Body of pancreas (tissue), 4 donors: ENCODE results near the gene WDFY3. TPM values are rescaled to one million over a fixed set of nuclear protein-coding genes. Genes with fewer than 3 reads are reported as not detected.

Experiments used
- ATAC-seq: fragments of 150-250 bp; one replicate; pipeline ENCODE4 v1.9.1; 2016
- DNase-seq, 4 donors: peaks; one replicate each; pipeline ENCODE4 v3.0.0-alpha.2; 2019
- H3K27ac ChIP-seq, 4 donors: fragments of 200-600 bp; sonication (generic); 1 replicate in 3 of 4; 2 replicates in 1 of 4; pipeline versions ENCODE4 v1.5.1 to v1.6.1; 2016 to 2019; ENCODE audit warnings: mild to moderate bottlenecking in 1 of 4, mixed read lengths in 1 of 4, moderate library complexity in 1 of 4
- H3K27me3 ChIP-seq, 2 donors: fragments of 200-600 bp; sonication (generic); one replicate each; pipeline ENCODE4 v1.6.0; 2016; ENCODE audit warnings: mild to moderate bottlenecking in 1 of 2
- H3K36me3 ChIP-seq, 2 donors: fragments of 200-600 bp; sonication (generic); replicated peaks in 1 of 2; 2 replicates each; pipeline ENCODE4 v1.5.1; 2016; ENCODE audit warnings: low read depth in 2 of 2; ENCODE audit not compliant: insufficient read depth in 1 of 2
- H3K4me1 ChIP-seq: fragments of 200-600 bp; sonication (generic); one replicate; pipeline ENCODE4 v1.6.0; 2016
- H3K4me3 ChIP-seq, 2 donors: fragments of 200-600 bp; sonication (generic); 1 replicate in 1 of 2; 2 replicates in 1 of 2; pipeline ENCODE4 v1.5.1; 2016 to 2019
- H3K9me3 ChIP-seq, 3 donors: fragments of 200-600 bp; sonication (generic); 1 replicate in 2 of 3; 2 replicates in 1 of 3; pipeline ENCODE4 v1.5.1; 2016
- CTCF ChIP-seq, 7 experiments: fragments of 450-650 bp in 4 of 7; fragments of 200-600 bp in 3 of 7; sonication (generic) in 3 of 7; IDR thresholded peaks; one replicate each; pipeline ENCODE4 v1.5.1; 2016 to 2019; ENCODE audit warnings: antibody characterized with exemption in 7 of 7
- POLR2A ChIP-seq, 3 donors: fragments of 450-650 bp; IDR thresholded peaks; one replicate each; pipeline ENCODE4 v1.6.1; 2016; ENCODE audit warnings: antibody characterized with exemption in 3 of 3, mild to moderate bottlenecking in 2 of 3
- WGBS, 2 donors: methylation state at CpG; one replicate each; pipeline ENCODE4 v1.1.5; 2017; 5-methylcytosine and 5-hydroxymethylcytosine counted together
- intact Hi-C: fragments of 100-400 bp; cut with DNase I; formaldehyde crosslinking; loops from one replicate; pipeline ENCODE4 v1.15.1; 2023
- total RNA-seq, 2 donors: library from RNA; depleted of rRNA; stranded (reverse); fragments of >200 nt; gene quantifications; one replicate each; pipeline ENCODE4 v1.1.0, GENCODE V29; 2016

The WDFY3 gene
- total RNA-seq, 2 donors from 2014 or later: 36.1 to 55.0 TPM

GRCh38 chr4:84706286-84706685 is 260.2 kb downstream of the WDFY3 start:
- H3K9me3 ChIP-seq: no peaks in the 10 kb centered on the region
- no peak for TF ChIP-seq CTCF (IDR thresholded peaks at IDR 0.05)
- no peak for TF ChIP-seq POLR2A (IDR thresholded peaks at IDR 0.05)
- WGBS, 2 donors: 92 to 95% methylated on average over 2 of the region's 2 CpGs
- ATAC-seq (no peak), DNase-seq (no peak)
- H3K4me3 ChIP-seq: no peak overlapping the region
- peaks cover 0 to 23% of the 10 kb centered on the region in 2 donors for H3K36me3 ChIP-seq
- H3K27me3 ChIP-seq: no peaks in the 10 kb centered on the region
- H3K4me1 ChIP-seq: no peaks in the 10 kb centered on the region
- H3K27ac ChIP-seq: no peak overlapping the region
- intact Hi-C loops: no loop called here

GRCh38 chr4:84699001-84699671 is 267.4 kb downstream of the WDFY3 start:
- Histone ChIP-seq H3K27me3 (no peaks in the 10 kb centered on the region), H3K27ac (no peak overlapping the region), H3K4me3 (no peak overlapping the region), H3K9me3 (no peaks in the 10 kb centered on the region), H3K4me1 (no peaks in the 10 kb centered on the region), H3K36me3 (peaks cover 7 to 24% of the 10 kb centered on the region in 2 donors)
- no peak for TF ChIP-seq CTCF (IDR thresholded peaks at IDR 0.05)
- TF ChIP-seq POLR2A (IDR thresholded peaks at IDR 0.05): no peak
- 77 to 82% methylated on average over 6 of the region's 6 CpGs for WGBS, 2 donors
- ATAC-seq (no peak), DNase-seq (no peak)
- intact Hi-C loops: no loop called here

- Histone ChIP-seq H3K27me3 (no peaks in the 10 kb centered on the region), H3K27ac (no peak overlapping the region), H3K4me3 (no peak overlapping the region), H3K4me1 (no peaks in the 10 kb centered on the region), H3K36me3 (peaks cover 7 to 19% of the 10 kb centered on the region in 2 donors), H3K9me3 (no peaks in the 10 kb centered on the region)
- TF ChIP-seq CTCF (IDR thresholded peaks at IDR 0.05) (no peak), POLR2A (IDR thresholded peaks at IDR 0.05) (no peak)
- 38 to 47% methylated on average over 4 of the region's 4 CpGs for WGBS, 2 donors
- intact Hi-C loops: no loop called here
- ATAC-seq (no peak), DNase-seq (no peak)
Observed at GRCh38 chr4:84697615-84698201, 268.8 kb downstream of the WDFY3 start.

- Histone ChIP-seq H3K9me3 (no peaks in the 10 kb centered on the region), H3K27ac (no peak overlapping the region), H3K4me3 (no peak overlapping the region), H3K36me3 (peaks cover 7 to 20% of the 10 kb centered on the region in 2 donors), H3K4me1 (no peaks in the 10 kb centered on the region), H3K27me3 (no peaks in the 10 kb centered on the region)
- 87 to 92% methylated on average over 2 of the region's 2 CpGs for WGBS, 2 donors
- ATAC-seq: no peak
- TF ChIP-seq CTCF (IDR thresholded peaks at IDR 0.05): no peak
- TF ChIP-seq POLR2A (IDR thresholded peaks at IDR 0.05): no peak
- no peak for DNase-seq
- intact Hi-C loops: no loop called here
Observed at GRCh38 chr4:84697159-84697558, 269.3 kb downstream of the WDFY3 start.

GRCh38 chr4:84691800-84692199 is 274.7 kb downstream of the WDFY3 start:
- Histone ChIP-seq H3K9me3 (no peaks in the 10 kb centered on the region), H3K27ac (no peak overlapping the region), H3K4me3 (no peak overlapping the region), H3K36me3 (peaks cover 12 to 25% of the 10 kb centered on the region in 2 donors), H3K27me3 (no peaks in the 10 kb centered on the region), H3K4me1 (no peaks in the 10 kb centered on the region)
- intact Hi-C loops: no loop called here
- DNase-seq (no peak), ATAC-seq (no peak)
- WGBS, 2 donors: 78 to 88% methylated on average over 1 of the region's 1 CpG
- TF ChIP-seq CTCF (IDR thresholded peaks at IDR 0.05): no peak
- TF ChIP-seq POLR2A (IDR thresholded peaks at IDR 0.05): no peak
